Thymus (tissue), 11 donors: ENCODE data around the gene ANAPC2. TPM values are rescaled to one million over a fixed set of nuclear protein-coding genes. Genes with fewer than 3 reads are reported as not detected.

Experiments used
- DNase-seq, 9 donors: peaks; one replicate each; pipeline ENCODE4 v3.0.0-alpha.2; 2013; ENCODE audit warnings: low spot score in 9 of 9, low read depth in 6 of 9, missing footprints in 1 of 9
- H3K27ac ChIP-seq, 2 donors: one replicate each; pipeline ENCODE4 v1.5.1; 2013; ENCODE audit warnings: control low read depth in 1 of 2, low read depth in 1 of 2, low read length in 1 of 2, mild to moderate bottlenecking in 1 of 2, moderate library complexity in 1 of 2
- H3K27me3 ChIP-seq, 2 donors: one replicate each; pipeline ENCODE4 v1.5.1; 2013; ENCODE audit warnings: low read length in 1 of 2; ENCODE audit not compliant: control insufficient read depth in 2 of 2, insufficient read depth in 1 of 2
- H3K36me3 ChIP-seq, 2 donors: one replicate each; pipeline ENCODE4 v1.5.1; 2013; ENCODE audit warnings: low read length in 1 of 2, mild to moderate bottlenecking in 1 of 2, moderate library complexity in 1 of 2; ENCODE audit not compliant: control insufficient read depth in 2 of 2, insufficient read depth in 2 of 2
- H3K4me1 ChIP-seq, 2 donors: one replicate each; pipeline ENCODE4 v1.5.1; 2013; ENCODE audit warnings: low read length in 2 of 2; ENCODE audit not compliant: control insufficient read depth in 2 of 2, insufficient read depth in 2 of 2
- H3K4me3 ChIP-seq, 2 donors: one replicate each; pipeline ENCODE4 v1.5.1; 2013; ENCODE audit warnings: low read length in 2 of 2, control low read depth in 1 of 2, mild to moderate bottlenecking in 1 of 2
- H3K9me3 ChIP-seq, 2 donors: one replicate each; pipeline ENCODE4 v1.5.1; 2013; ENCODE audit warnings: low read length in 1 of 2, mild to moderate bottlenecking in 1 of 2; ENCODE audit not compliant: control insufficient read depth in 2 of 2, insufficient read depth in 1 of 2
- WGBS: extraction: QIAGEN DNeasy Blood & Tissue Kit; methylation state at CpG from one replicate; pipeline ENCODE4 v1.1.7; 2013; 5-methylcytosine and 5-hydroxymethylcytosine counted together
- polyA plus RNA-seq: library from polyadenylated mRNA; stranded (reverse); fragments of 200-250 nt; gene quantifications from one replicate; pipeline ENCODE4 v1.2.3, GENCODE V29; 2013
- total RNA-seq: library from RNA; stranded (reverse); fragments of 120-200 nt; gene quantifications from one replicate; pipeline ENCODE4 v1.2.4, GENCODE V29; 2013
- donor health status: healthy.

Gene ANAPC2
- total and polyA plus RNA-seq, 2 donors, result 19.1 to 69.4 TPM

DNA sequence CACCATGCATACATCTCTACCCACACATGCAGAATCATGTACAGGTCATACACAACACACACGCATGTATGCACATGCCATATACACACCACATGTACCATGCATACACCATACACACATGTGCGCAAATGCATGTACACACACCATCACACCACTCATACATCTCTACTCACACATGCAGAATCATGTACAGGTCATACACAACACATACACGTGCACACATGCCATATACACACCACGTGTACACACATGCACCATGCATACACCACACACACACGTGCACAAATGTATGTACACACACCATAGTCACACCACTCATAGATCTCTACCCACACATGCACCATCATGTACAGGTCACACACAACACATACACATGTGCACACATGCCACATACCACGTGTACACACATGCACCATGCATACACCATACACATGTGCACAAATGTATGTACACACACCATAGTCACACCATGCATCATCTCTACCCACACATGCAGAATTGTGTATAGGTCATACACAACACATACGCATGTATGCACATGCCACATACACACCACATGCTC lies 35.4 kb downstream of the ANAPC2 start:
- Histone ChIP-seq H3K4me1 (peaks cover 2 to 3% of the 10 kb centered on the region in 2 donors), H3K27ac (no peak overlapping the region), H3K9me3 (peaks cover 0 to 22% of the 10 kb centered on the region in 2 donors), H3K27me3 (peaks cover 17 to 58% of the 10 kb centered on the region in 2 donors), H3K36me3 (no peaks in the 10 kb centered on the region), H3K4me3 (no peak overlapping the region)
- DNase-seq, result no peak
- 94% methylated on average over 7 of the region's 7 CpGs for WGBS

DNA sequence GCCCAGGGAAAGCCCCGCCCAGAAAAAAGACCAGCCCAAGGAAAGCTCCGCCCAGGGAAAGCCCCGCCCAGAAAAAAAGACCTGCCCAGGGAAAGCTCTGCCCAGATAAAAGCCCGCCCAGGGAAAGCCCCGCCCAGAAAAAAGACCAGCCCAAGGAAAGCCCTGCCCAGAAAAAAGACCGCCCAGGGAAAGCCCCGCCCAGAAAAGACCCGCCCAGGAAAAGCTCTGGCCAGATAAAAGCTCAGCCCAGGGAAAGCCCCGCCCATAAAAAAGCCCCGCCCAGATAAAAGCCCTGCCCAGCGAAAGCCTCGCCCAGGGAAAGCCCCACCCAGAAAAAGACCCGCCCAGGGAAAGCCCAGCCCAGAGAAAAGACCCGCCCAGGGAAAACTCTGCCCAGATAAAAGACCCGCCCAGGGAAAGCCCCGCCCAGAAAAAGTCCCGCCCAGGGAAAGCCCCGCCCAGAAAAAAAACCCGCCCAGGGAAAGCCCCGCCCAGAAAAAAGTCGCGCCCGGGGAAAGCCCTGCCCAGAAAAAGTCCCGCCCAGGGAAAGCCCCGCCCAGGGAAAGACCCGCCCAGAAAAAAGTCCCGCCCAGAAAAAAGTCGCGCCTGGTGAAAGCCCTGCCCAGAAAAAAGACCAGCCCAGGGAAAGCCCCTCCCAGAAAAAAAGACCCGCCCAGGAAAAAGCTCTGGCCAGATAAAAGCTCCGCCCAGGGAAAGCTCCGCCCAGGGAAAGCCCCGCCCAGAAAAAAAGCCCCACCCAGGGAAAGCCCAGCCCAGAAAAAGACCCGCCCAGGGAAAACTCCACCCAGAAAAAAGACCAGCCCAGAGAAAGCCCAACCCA lies 37.5 kb downstream of the ANAPC2 start:
- peaks cover 0 to 22% of the 10 kb centered on the region in 2 donors for H3K9me3 ChIP-seq
- no peak for DNase-seq
- no peaks in the 10 kb centered on the region for H3K36me3 ChIP-seq
- no peak overlapping the region for H3K4me3 ChIP-seq
- peaks cover 8 to 56% of the 10 kb centered on the region in 2 donors for H3K27me3 ChIP-seq
- no peak overlapping the region for H3K27ac ChIP-seq
- no peaks in the 10 kb centered on the region for H3K4me1 ChIP-seq
- WGBS, result 40% methylated on average over 34 of the region's 34 CpGs

DNA sequence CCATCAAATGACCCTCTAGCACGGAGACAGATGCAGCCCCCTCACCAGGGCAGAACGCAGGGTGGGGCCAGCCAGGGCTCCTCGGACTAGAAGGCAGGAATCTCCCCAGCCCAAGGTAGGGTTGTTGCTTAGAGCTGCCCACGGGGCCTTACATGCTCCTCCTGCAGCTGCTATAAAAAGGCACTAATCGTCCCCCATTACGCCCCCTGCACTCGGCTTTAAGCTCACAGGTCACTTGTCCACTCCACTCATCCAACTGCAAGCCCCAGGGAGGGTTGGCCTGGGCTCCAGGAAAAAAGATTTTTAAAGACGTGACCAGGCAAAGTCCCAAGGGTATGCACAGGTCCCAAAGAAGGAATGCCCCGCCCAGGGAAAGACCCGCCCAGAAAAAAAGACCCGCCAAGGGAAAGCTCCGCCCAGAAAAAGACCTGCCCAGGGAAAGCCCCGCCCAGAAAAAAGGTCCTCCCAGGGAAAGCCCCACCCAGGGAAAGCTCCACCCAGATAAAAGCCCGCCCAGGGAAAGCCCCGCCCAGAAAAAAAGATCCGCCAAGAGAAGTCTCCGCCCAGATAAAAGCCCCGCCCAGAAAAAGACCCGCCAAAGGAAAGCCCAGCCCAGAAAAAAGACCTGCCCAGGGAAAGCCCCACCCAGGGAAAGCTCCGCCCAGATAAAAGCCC lies 38.3 kb downstream of the ANAPC2 start:
- Histone ChIP-seq H3K27me3 (peaks cover 6 to 51% of the 10 kb centered on the region in 2 donors), H3K9me3 (peaks cover 0 to 22% of the 10 kb centered on the region in 2 donors), H3K4me1 (no peaks in the 10 kb centered on the region), H3K36me3 (no peaks in the 10 kb centered on the region), H3K27ac (no peak overlapping the region), H3K4me3 (no peak overlapping the region)
- no peak for DNase-seq
- WGBS, result 67% methylated on average over 20 of the region's 20 CpGs

DNA sequence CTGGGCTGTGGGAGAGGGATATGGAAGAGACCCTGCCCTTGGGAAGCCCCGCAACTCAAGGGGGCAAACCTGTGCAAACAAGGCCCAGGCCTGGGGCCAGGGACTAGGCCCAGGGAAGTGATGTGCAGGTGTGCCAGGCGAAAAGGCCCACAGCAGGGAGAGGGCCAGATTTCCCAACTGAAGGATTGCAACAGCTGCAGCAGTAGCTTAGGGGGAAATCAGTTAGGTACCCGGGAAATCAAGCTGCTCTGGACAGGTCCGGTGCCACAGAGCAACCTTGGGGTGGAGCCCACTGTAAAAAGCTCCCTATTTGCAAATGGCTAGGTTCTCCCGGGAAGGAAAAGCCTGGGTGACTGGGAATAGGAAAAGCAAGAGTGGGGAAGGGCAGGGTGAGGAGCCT lies 39.0 kb downstream of the ANAPC2 start:
- H3K27me3 ChIP-seq, result peaks cover 6 to 44% of the 10 kb centered on the region in 2 donors
- no peaks in the 10 kb centered on the region for H3K4me1 ChIP-seq
- H3K36me3 ChIP-seq, result no peaks in the 10 kb centered on the region
- 86% methylated on average over 5 of the region's 5 CpGs for WGBS
- peaks cover 0 to 22% of the 10 kb centered on the region in 2 donors for H3K9me3 ChIP-seq
- H3K27ac ChIP-seq, result no peak overlapping the region
- DNase-seq, result no peak
- H3K4me3 ChIP-seq, result no peak overlapping the region

DNA sequence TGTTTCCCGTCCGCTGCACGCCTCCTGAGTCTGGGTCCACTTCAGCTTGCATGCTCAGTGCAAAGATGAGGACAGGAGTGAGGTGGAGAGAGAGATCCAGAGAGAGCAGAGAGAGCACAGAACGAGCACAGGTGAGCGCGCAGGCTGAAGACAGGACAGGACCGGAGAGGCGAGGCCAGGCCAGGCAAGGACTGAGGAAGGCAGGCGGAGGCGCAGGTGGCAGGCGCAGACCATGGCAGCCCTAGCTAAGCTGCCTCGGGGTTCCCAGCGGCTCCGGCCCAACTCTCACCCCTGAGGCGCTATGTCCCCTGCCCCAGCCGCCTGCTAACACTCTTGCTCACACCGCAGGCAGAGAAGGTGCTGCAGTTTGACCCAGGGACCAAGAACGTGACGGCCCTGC lies 39.7 kb downstream of the ANAPC2 start:
- 93% methylated on average over 19 of the region's 19 CpGs for WGBS
- Histone ChIP-seq H3K27ac (no peak overlapping the region), H3K27me3 (peaks cover 7 to 48% of the 10 kb centered on the region in 2 donors), H3K9me3 (peaks cover 0 to 22% of the 10 kb centered on the region in 2 donors), H3K4me3 (no peak overlapping the region), H3K36me3 (no peaks in the 10 kb centered on the region), H3K4me1 (no peaks in the 10 kb centered on the region)
- no peak for DNase-seq

DNA sequence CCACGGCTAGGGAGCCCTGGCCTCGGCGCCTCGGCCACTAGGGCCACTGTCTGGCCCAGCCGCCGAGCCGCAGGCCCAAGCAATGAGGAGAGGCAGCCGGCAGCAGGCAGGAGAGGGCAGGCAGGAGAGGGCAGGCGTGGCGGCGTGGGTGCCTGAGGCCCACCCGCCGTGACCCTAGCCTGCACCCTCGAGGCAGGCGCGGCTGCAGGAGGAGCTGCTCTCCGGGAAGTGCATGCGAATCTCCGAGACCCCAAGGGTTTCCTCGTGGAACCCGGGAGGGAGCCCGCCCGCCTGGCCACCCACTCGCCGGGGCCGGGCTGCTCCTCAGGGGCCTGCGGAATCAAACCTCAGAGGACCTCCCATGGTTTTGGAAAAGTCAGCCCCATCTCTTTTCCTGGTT lies 40.1 kb downstream of the ANAPC2 start:
- H3K27ac ChIP-seq, result no peak overlapping the region
- no peak overlapping the region for H3K4me3 ChIP-seq
- no peaks in the 10 kb centered on the region for H3K36me3 ChIP-seq
- DNase-seq, result no peak
- peaks cover 10 to 53% of the 10 kb centered on the region in 2 donors for H3K27me3 ChIP-seq
- H3K9me3 ChIP-seq, result peaks cover 0 to 22% of the 10 kb centered on the region in 2 donors
- H3K4me1 ChIP-seq, result no peaks in the 10 kb centered on the region
- 82% methylated on average over 27 of the region's 27 CpGs for WGBS

DNA sequence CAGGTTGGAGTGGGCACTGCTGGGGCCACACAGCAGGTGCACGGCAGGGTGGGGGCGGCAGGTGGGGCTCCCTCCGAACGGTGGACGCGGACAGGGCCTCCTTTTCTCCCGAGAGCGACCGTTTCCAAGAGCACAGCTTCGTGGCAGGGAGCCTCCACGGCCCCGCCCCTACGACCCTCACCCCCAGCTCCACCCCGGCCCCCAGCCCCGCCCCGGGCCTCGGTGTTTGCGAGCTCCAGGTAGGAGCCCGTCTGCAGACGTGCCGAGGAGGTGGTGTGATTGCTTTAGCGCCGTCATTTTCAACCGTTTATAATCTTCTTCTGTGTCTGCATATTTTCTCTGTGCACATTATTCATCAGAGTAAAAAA lies 40.6 kb downstream of the ANAPC2 start:
- no peak overlapping the region for H3K4me3 ChIP-seq
- H3K9me3 ChIP-seq, result peaks cover 0 to 22% of the 10 kb centered on the region in 2 donors
- no peaks in the 10 kb centered on the region for H3K36me3 ChIP-seq
- no peak overlapping the region for H3K27ac ChIP-seq
- WGBS, result 39% methylated on average over 24 of the region's 24 CpGs
- H3K4me1 ChIP-seq, result no peaks in the 10 kb centered on the region
- H3K27me3 ChIP-seq, result peaks cover 13 to 57% of the 10 kb centered on the region in 2 donors
- no peak for DNase-seq

DNA sequence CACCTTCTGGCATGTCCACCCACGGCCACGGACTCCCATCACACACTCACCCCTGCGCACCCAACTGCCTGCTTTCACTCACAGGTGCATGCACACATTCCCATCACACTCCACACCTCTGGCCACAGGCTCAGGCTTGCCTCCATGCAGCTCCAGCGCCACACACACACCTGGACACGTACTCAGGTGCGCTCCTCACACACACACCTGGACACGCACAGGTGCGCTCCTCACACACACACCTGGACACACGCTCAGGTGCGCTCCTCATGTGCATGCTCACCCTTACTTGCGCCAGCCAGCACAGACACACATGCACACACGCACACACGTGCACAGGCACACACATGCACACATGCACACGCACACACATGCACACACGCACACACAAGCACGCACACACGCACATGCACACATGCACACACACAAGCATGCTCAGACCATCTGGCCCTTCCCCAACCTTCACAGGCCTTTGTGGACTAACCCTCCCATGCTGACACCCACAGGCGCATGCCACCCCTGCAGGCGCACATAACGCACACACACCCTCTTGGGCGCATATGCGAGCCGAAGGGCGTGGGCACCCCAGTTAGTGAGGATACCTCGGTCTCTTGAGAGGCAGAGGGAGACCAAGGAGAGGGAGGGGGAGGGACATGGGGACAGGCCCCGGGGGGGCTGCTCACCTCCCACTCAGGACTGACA lies 41.1 kb downstream of the ANAPC2 start:
- no peak overlapping the region for H3K4me3 ChIP-seq
- H3K27ac ChIP-seq, result no peak overlapping the region
- no peaks in the 10 kb centered on the region for H3K36me3 ChIP-seq
- peaks cover 0 to 18% of the 10 kb centered on the region in 2 donors for H3K9me3 ChIP-seq
- peaks cover 13 to 60% of the 10 kb centered on the region in 2 donors for H3K27me3 ChIP-seq
- WGBS, result 91% methylated on average over 26 of the region's 26 CpGs
- no peaks in the 10 kb centered on the region for H3K4me1 ChIP-seq
- DNase-seq, result no peak
